ENCODE measurements around the gene KDM2B.

DNA sequence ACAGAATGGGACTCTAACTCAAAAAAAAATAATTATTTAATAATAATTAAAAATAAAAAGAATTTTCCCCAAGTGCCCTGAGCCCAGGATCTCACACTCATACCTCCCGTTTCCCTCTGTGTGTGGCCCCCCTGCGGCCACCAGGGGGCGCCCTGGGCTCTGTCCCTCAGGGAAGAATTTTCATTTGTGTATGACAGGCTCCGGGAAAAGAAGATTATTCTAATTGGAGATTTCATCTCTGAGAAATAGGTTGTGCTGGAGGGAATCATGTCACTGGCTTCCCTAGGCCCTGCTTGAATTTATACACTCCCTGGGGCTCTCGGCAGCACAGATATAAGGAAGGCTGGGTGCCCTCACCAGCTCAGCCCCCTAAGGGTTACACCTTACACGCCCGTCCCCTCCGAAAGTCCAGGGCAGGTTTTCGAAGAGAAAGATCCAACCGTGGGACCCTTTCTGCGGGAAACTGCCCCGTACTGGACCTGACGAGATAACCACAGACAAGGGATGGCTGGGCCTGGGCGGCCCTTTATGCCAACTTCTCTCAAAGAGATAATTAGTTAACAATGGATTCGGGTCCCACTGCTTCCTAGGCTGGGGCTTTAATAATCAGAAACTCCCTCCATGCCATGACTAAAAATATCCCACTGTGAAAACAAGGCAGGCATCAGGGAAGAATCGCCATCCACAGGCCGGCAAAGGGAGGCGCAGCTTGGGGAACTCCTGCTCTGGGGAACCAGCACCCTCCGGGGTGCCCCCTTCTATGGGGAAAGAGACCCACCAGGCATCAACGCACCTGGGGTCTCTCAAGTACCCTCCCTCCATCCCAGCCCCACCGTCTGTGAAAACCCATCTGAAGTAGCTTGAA lies 80.7 kb downstream of the KDM2B start:
- TF ChIP-seq CTCF (optimal IDR thresholded peaks at IDR 0.05 in 1 of 3, IDR thresholded peaks at IDR 0.05 in 1 of 3, conservative IDR thresholded peaks at IDR 0.05 in 1 of 3; ENCODE audit: extremely low read depth in 1 of 3, insufficient read depth in 2 of 3, low read length in 3 of 3) = peak; percentile 76 to 90 (median 83)
- TF ChIP-seq EZH2 (IDR thresholded peaks at IDR 0.05; ENCODE audit: low read length) = no peak

Measured in keratinocyte (primary cell).